GM13977 (cell line): ENCODE results near the gene ACP3.

Source experiments
- DNase-seq: peaks from one replicate; pipeline ENCODE4 v3.0.0; 2012; ENCODE audit warnings: low spot score
- in situ Hi-C: fragments of 300-500 bp; cut with MboI; formaldehyde crosslinking; loops from one replicate; pipeline ENCODE4 v1.12.0; 2022; ENCODE audit warnings: low sequenced_read_pairs, low pct_unique_long_range_greater_than_20kb, mixed read lengths, inconsistent platforms; ENCODE audit not compliant: unreplicated experiment
- TF ChIP-seq, protein P1 (sequence below): IDR thresholded peaks from 2 replicates; pipeline ENCODE4 v1.5.1; 2012; ENCODE audit warnings: mild to moderate bottlenecking, control low read depth; ENCODE audit not compliant: insufficient read depth; ENCODE audit errors: extremely low read depth, missing control alignments

The ACP3 gene, protein sequence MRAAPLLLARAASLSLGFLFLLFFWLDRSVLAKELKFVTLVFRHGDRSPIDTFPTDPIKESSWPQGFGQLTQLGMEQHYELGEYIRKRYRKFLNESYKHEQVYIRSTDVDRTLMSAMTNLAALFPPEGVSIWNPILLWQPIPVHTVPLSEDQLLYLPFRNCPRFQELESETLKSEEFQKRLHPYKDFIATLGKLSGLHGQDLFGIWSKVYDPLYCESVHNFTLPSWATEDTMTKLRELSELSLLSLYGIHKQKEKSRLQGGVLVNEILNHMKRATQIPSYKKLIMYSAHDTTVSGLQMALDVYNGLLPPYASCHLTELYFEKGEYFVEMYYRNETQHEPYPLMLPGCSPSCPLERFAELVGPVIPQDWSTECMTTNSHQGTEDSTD

DNA sequence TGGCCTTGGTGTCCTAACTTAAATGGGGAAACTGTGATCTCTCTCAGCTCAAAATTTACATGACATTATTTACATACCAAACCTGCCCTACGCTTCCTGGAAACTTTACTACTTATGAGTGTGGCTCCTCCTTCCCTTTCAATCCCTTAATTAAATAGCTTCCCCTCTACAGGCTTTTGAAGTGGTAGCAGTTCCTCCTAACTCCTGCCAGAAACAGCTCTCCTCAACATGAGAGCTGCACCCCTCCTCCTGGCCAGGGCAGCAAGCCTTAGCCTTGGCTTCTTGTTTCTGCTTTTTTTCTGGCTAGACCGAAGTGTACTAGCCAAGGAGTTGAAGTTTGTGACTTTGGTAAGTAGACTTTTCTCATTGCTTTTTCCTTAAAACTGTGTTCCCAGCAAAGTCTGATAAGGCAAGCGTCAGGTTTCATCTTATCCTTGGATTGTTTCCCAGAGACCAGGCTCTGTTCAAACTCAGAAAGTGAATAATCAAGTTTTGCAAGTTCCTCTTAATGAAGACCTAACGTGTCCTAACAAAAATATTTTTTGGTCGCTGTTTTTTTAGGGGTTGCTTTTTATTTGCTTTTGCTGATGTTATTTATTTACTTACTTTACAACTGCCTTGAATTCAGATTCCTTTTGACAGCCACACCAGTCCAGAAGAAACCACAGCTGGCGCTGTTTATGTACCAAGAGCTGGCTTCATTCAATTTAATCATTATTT, at the start of gene ACP3:
Gene ACP3 (plus strand): TSS at position 179 of the 720 bp plus-strand sequence. CDS start 50 bp downstream, at position 229.
- DNase-seq = no peak
- in situ Hi-C loops = no loop called here
- TF ChIP-seq, protein P1, sequence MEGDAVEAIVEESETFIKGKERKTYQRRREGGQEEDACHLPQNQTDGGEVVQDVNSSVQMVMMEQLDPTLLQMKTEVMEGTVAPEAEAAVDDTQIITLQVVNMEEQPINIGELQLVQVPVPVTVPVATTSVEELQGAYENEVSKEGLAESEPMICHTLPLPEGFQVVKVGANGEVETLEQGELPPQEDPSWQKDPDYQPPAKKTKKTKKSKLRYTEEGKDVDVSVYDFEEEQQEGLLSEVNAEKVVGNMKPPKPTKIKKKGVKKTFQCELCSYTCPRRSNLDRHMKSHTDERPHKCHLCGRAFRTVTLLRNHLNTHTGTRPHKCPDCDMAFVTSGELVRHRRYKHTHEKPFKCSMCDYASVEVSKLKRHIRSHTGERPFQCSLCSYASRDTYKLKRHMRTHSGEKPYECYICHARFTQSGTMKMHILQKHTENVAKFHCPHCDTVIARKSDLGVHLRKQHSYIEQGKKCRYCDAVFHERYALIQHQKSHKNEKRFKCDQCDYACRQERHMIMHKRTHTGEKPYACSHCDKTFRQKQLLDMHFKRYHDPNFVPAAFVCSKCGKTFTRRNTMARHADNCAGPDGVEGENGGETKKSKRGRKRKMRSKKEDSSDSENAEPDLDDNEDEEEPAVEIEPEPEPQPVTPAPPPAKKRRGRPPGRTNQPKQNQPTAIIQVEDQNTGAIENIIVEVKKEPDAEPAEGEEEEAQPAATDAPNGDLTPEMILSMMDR = no peak

DNA sequence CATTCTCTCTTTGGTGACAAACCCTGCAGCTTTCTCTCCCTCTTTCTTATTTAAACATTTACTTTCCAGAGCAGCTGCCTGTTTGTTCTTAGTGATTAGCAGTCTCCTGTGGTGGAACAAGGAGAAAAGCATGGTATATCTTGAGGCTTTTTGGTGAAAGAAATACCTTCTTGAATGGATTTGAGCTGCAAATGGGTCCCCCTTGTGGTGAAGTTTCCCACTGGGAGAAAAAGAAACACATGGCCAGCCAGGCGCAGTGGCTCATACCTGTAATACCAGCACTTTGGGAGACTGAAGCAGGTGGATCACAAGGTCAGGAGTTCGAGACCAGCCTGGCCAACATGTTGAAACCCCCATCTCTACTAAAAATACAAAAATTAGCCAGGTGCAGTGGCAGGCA, 48.3 kb upstream of the ACP3 start:
- TF ChIP-seq, protein P1 = peak; percentile 8
- in situ Hi-C loops = no loop called here
- no peak for DNase-seq

DNA sequence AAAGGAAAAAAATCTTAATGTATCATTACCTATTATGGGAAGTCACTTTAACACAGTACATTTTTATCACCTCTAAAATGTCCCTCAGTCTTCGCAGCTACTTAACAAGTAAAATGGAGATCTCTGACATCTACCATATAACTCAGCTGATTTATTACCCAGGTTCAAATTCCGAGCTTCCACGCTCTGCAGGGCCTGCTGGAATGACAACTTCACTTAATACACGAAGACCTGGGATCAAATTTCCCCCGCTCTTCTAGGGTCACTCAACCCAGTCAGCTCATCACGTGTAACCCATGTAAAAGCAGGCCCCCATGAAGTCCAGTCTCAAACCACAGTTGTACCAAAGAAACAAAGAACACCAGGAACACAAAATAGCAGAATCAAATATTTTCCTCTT, 44.2 kb upstream of the ACP3 start:
- DNase-seq = no peak
- TF ChIP-seq, protein P1 = no peak
- in situ Hi-C loops = no loop called here

DNA sequence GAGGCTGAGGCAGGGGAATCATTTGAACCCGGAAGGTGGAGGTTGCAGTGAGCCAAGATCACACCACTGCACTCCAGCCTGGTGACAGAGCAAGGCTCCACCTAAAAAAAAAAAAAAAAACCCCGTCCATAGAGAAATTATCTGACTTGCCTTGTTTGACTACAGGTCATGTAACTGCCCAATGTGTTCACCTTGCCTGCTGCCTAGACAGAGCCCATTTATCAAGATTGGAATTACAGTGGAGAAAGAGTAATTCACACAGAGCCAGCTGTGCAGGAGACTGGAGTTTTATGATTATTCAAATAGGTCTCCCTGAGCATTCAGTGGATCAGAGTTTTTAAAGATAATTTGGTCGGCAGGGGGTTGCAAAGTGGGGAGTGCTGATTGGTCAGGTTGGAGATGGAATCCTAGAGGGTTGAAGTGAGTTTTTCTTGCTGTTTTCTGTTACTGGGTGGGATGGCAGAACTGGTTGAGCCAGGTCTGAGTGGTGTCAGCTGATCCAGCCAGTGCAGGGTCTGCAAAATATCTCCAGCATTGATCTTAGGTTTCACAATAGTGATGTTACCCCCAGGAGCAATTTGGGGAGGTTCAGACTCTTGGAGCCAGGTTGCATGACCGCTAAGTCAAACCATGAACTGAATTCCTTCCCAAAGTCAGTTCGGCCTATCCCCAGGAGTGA, 40.8 kb upstream of the ACP3 start:
- TF ChIP-seq, protein P1 = no peak
- in situ Hi-C loops = no loop called here
- no peak for DNase-seq

DNA sequence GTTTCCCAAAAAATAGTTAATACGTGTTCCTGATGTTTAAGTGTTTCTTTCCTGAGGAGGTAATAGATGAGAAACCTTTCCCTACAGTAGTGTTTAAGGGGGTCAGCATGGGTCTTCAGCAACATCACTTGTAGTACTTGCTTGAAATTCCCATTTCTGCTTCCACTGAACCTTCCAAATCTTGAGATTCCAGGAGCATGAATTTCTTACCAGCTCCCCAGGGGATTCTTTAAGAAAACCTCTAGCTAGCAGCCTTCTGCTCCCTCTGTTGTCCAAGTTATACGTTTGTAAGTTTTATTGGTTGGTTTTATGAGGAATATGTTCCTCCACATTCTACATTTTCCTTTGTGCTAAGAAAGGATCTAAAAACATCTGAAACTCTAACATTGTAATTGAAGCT, 38.2 kb upstream of the ACP3 start:
- TF ChIP-seq, protein P1 = no peak
- DNase-seq = no peak
- in situ Hi-C loops = no loop called here

DNA sequence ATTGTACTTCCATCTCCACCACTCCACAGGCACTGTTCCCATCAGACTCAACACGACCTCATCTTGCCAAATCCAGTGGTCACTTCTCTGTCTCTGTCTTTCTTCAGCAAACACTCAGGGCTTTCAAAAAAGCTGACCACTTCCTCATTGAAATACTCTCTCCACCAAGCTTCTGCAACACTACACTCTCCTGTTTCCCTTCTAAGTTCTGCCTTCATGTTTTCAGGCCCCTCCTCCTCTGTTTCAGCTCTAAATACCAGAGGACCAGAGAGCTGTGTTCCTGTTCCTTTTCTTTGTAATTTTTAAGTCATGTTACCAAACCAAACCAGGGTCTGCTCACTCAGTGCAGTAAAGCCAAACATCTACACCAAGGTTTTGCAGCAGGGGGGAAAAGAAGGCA, 33.8 kb upstream of the ACP3 start:
- peak; percentile 28 for DNase-seq
- TF ChIP-seq, protein P1 = no peak
- in situ Hi-C loops = no loop called here
